ENCODE results near the gene SV2C. TPM values are rescaled to one million over a fixed set of nuclear protein-coding genes. Genes with fewer than 3 reads are reported as not detected.

Gene SV2C
- total and polyA plus RNA-seq, 10 of the 15 experiments (the other 5 are each of a cell fraction or from before 2014, with no cell fraction given): under 0.01 to 1.1 (median 0.63) TPM

GRCh38 chr5:76050134-76050533 is 33.0 kb upstream of the SV2C start:
- CTCF ChIA-PET: no interaction called here
- intact Hi-C loops (cut with micrococcal nuclease; ENCODE audit: unreplicated experiment): no loop called here
- no peak overlapping the region for H3K9ac ChIP-seq (ENCODE audit: control insufficient read depth, insufficient read depth, low read length)

More at GRCh38 chr5:76050134-76050533, 33.0 kb upstream of the SV2C start:
- no peak for TF ChIP-seq CREM (IDR thresholded peaks at IDR 0.05; ENCODE audit: low read depth)
- no peak for TF ChIP-seq HCFC1 (IDR thresholded peaks at IDR 0.05; ENCODE audit: low read length)
- TF ChIP-seq ELK1 (IDR thresholded peaks at IDR 0.05; ENCODE audit: low read depth, low read length): no peak
- TF ChIP-seq ZNF687 (IDR thresholded peaks at IDR 0.05): no peak
- no peak for TF ChIP-seq BCL3 (IDR thresholded peaks at IDR 0.05; ENCODE audit: borderline replicate concordance, insufficient read depth, low read depth, low read length, poor library complexity, severe bottlenecking)
- no peak for TF ChIP-seq TARDBP (IDR thresholded peaks at IDR 0.05; ENCODE audit: borderline replicate concordance)
- TF ChIP-seq TCF12 (IDR thresholded peaks at IDR 0.05; ENCODE audit: low read depth, low read length): no peak
- TF ChIP-seq E2F8 (IDR thresholded peaks at IDR 0.05; ENCODE audit: low read depth, partially characterized antibody): no peak
- no peak for TF ChIP-seq CBFB (IDR thresholded peaks at IDR 0.05; ENCODE audit: low read depth)
- FAIRE-seq (no peak), DNase-seq (ENCODE audit: low read depth, low spot score) (no peak), ATAC-seq (no peak)
- ChIA-PET SMC1A (ENCODE audit: uncharacterized antibody, unreplicated experiment) (no interaction called here), RAD21 (ENCODE audit: unreplicated experiment) (no interaction called here), POLR2A (no interaction called here)
- H3K36me3 ChIP-seq (ENCODE audit: control insufficient read depth in 2 of 2, insufficient read depth in 2 of 2, low read length in 1 of 2): no peaks in the 10 kb centered on the region
- no peaks in the 10 kb centered on the region for H3K79me2 ChIP-seq (ENCODE audit: control insufficient read depth, insufficient read depth, low read length)
- in situ Hi-C loops (cut with MboI): no loop called here
- no peak overlapping the region for H3K27ac ChIP-seq (ENCODE audit: control insufficient read depth, insufficient read depth)
- WGBS (ENCODE audit: insufficient coverage, insufficient replicate concordance, low lambda C conversion rate, missing lambda C conversion rate): 0% methylated on average over 1 of the region's 1 CpG
- H2AFZ ChIP-seq (ENCODE audit: control insufficient read depth, low read depth, low read length): no peak overlapping the region
- no peaks in the 10 kb centered on the region for H4K20me1 ChIP-seq (ENCODE audit: control insufficient read depth, insufficient read depth)
- H3K4me1 ChIP-seq (ENCODE audit: control insufficient read depth, insufficient read depth, low read length): no peaks in the 10 kb centered on the region
- H3K9me3 ChIP-seq (replicated peaks; ENCODE audit: control insufficient read depth, insufficient read depth, low read length): no peaks in the 10 kb centered on the region; the same call in 2 of the 3 replicates
- H3K4me3 ChIP-seq: no peak overlapping the region
- no peaks in the 10 kb centered on the region for H3K27me3 ChIP-seq (replicated peaks in 1 of 2; ENCODE audit: control insufficient read depth in 2 of 2, insufficient read depth in 2 of 2, low read length in 1 of 2)
- no peak overlapping the region for H3K4me2 ChIP-seq (ENCODE audit: control insufficient read depth, insufficient read depth)
- no TSS peak for BruUV-seq (replicated peaks)
